GM18870 (cell line): ENCODE results near the gene PPP1R17.
A peak's percentile ranks its signal among the peaks of the same experiment; 100 is the strongest.

Experiments used
- ATAC-seq: cut with Tn5 transposase; IDR thresholded peaks from one replicate; pipeline ENCODE4 v1.9.1; 2021; ENCODE audit warnings: moderate library complexity; ENCODE audit not compliant: unreplicated experiment

The PPP1R17 gene

GRCh38 chr7:31695859-31696614, 9.0 kb downstream of the PPP1R17 start:
- no peak for ATAC-seq

- ATAC-seq: no peak
Measured at GRCh38 chr7:31699050-31699449, 12.0 kb downstream of the PPP1R17 start.

- no peak for ATAC-seq
Measured at GRCh38 chr7:31702354-31702753, 15.3 kb downstream of the PPP1R17 start.

- ATAC-seq: no peak
Measured at GRCh38 chr7:31705377-31705776, 18.4 kb downstream of the PPP1R17 start.

- no peak for ATAC-seq
Measured at GRCh38 chr7:31707089-31707488, 20.1 kb downstream of the PPP1R17 start.

GRCh38 chr7:31710171-31710570, 23.2 kb downstream of the PPP1R17 start:
- no peak for ATAC-seq

- no peak for ATAC-seq
Measured at GRCh38 chr7:31716355-31716754, 29.3 kb downstream of the PPP1R17 start.

GRCh38 chr7:31720366-31720765, 33.4 kb downstream of the PPP1R17 start:
- no peak for ATAC-seq

- no peak for ATAC-seq
Measured at GRCh38 chr7:31724696-31725095, 37.7 kb downstream of the PPP1R17 start.

- ATAC-seq: no peak
Measured at GRCh38 chr7:31729195-31729804, 42.3 kb downstream of the PPP1R17 start.

GRCh38 chr7:31734456-31734855, 47.4 kb downstream of the PPP1R17 start:
- no peak for ATAC-seq

- ATAC-seq: no peak
Measured at GRCh38 chr7:31735991-31736982, 49.3 kb downstream of the PPP1R17 start.

GRCh38 chr7:31741852-31742251, 54.8 kb downstream of the PPP1R17 start:
- ATAC-seq: no peak

- peak; percentile 91 for ATAC-seq
Measured at GRCh38 chr7:31744294-31744874, 57.4 kb downstream of the PPP1R17 start.

- ATAC-seq: no peak
Measured at GRCh38 chr7:31747553-31747952, 60.5 kb downstream of the PPP1R17 start.

- no peak for ATAC-seq
Measured at GRCh38 chr7:31748084-31748483, 61.1 kb downstream of the PPP1R17 start.

- no peak for ATAC-seq
Measured at GRCh38 chr7:31751726-31752125, 64.7 kb downstream of the PPP1R17 start.
